Stimulated activated CD4-positive, alpha-beta T cell treated with anti-CD3 and anti-CD28 coated beads, TNF-alpha, amount 100 ng/mL, for 24 hours (primary cell): ENCODE results near the gene ABCB8.
A peak's percentile ranks its signal among the peaks of the same experiment; 100 is the strongest.
"Not testable (repeated sequence)": the region's sequence is repeated elsewhere in the genome, so short reads cannot be mapped to it uniquely, and the experiment has no call there.

Experiments used
- DNase-seq, 3 experiments: peaks; one replicate each; pipeline ENCODE4 v3.0.0-alpha.2; 2020; ENCODE audit warnings: low read depth in 3 of 3

The ABCB8 gene

GRCh38 chr7:151035026-151035717, 6.9 kb downstream of the ABCB8 start:
- no peak for DNase-seq

- no peak for DNase-seq
Observed at GRCh38 chr7:151035902-151036301, 7.7 kb downstream of the ABCB8 start.

DNA sequence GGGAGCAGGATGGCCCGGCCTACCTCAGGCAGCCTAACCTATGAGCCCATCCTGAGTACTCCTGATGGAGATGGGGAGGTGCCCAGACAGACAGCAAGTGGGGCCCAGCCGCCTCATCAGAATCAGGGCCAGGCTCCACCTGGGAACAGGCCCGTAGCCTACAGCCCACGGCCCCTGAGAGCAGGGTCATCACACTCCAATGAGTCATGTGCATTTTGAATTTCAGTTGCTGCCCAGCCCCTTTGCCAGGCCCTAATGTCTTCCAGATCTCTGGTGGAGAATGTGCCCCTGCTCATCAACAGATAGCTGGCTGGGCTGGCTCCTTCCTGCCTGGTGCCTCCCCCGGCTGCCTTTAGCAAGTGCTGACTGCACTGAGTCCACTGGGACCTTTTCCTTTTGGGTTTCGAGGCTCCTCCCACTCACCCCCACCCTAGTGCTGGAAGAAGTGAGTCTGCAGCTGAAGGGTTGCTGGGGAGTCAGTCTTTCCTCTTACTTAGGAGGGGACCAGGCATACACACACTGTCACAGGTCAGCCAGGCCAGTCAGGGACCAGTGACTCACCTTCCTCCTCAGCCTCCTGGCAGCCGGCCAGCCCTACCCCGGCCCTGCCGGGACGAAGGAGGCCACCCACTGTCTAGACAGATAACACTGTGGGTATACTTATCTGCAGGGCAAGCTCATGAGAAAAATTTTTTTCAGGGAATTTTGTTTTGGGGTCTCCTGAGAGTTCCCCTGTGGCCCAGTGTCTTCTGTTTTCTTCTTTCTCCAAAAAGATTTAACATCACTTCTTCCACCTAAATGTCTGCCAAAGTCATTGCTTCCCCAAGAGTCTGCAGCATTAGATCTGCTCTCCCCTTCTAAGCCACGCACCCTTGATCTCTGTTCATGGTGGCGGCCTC, 10.9 kb downstream of the ABCB8 start:
- DNase-seq: peak; percentile 56 to 87 (median 73)

DNA sequence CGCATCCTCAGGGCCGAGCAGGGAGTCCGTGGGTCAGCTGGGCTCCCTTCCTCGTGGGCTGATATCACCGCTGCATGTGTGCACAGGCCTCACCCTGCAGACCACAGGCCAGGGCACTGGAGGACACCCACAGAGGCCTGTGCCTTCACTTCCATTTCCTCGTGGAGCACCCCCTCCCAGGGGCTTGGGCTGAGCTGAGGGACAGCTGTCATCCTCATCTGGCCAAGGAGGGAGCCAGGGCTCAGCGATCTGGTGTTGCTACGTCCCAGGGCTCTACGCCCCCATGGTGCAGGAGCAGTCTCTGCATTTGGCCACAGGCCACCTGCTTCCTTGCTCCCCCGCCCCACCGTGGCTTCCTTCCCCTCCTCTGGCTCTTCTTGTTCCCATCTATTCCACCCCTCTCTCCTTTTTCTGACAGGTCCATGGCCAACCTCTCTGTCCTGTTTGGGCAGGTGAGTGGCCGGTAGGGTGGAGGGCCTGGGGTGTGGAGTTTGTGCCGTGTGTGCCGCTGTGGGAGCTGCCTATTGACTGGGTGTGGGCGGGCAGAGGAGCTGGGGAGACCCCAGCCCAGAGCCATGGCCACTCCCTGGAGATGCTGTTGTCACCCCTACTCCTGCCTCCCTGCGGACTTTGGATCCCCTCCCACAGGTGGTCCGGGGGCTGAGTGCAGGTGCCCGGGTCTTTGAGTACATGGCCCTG, 11.7 kb downstream of the ABCB8 start:
- DNase-seq: no peak

GRCh38 chr7:151040616-151041375, 12.5 kb downstream of the ABCB8 start:
- no peak for DNase-seq

DNA sequence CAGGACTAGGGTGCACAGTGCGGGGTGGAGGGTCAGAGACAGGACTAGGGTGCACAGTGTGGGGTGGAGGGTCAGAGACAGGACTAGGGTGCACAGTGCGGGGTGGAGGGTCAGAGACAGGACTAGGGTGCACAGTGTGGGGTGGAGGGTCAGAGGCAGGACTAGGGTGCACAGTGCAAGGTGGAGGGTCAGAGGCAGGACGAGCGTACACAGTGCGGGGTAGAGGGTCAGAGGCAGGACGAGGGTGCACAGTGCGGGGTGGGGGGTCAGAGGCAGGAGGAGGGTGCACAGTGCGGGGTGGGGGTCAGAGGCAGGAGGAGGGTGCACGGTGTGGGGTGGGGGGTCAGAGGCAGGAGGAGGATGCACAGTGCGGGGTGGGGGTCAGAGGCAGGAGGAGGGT, 15.2 kb downstream of the ABCB8 start:
- DNase-seq: not testable (repeated sequence)

DNA sequence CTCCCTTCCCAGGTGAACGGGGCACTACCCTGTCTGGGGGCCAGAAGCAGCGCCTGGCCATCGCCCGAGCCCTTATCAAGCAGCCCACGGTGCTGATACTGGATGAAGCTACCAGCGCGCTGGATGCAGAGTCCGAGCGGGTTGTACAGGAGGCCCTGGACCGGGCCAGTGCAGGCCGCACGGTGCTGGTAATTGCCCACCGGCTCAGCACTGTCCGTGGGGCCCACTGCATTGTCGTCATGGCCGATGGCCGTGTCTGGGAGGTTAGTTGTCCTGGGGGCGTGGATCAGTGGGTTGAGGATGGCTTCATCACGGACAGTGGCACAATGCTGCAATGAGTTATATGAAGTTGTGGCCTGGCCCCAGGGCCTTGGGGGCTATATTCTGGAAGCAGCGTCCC, 15.7 kb downstream of the ABCB8 start:
- no peak for DNase-seq

DNA sequence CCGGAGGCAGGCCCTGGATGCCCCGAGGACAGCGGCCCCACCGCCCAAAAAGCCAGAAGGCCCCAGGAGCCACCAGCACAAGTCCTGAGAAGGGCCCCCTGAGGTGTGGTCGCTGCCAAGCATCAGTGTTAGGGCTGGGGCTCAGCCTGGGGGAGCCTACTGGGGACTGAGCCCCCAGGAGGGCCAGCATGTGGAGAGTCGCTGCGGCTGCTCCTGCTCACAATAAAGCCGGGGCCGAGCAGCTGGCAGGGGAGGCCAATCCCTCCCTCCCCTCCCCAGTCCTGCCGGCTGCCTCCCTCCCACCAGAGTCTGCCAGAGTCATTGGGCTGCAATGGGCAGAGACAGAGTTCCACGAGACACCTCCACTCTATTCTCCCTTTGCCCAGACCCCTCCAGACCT, 17.0 kb downstream of the ABCB8 start:
- DNase-seq: no peak

- DNase-seq: no peak
Observed at GRCh38 chr7:151045967-151046366, 17.7 kb downstream of the ABCB8 start.

- DNase-seq: no peak
Observed at GRCh38 chr7:151046603-151047573, 18.6 kb downstream of the ABCB8 start.

DNA sequence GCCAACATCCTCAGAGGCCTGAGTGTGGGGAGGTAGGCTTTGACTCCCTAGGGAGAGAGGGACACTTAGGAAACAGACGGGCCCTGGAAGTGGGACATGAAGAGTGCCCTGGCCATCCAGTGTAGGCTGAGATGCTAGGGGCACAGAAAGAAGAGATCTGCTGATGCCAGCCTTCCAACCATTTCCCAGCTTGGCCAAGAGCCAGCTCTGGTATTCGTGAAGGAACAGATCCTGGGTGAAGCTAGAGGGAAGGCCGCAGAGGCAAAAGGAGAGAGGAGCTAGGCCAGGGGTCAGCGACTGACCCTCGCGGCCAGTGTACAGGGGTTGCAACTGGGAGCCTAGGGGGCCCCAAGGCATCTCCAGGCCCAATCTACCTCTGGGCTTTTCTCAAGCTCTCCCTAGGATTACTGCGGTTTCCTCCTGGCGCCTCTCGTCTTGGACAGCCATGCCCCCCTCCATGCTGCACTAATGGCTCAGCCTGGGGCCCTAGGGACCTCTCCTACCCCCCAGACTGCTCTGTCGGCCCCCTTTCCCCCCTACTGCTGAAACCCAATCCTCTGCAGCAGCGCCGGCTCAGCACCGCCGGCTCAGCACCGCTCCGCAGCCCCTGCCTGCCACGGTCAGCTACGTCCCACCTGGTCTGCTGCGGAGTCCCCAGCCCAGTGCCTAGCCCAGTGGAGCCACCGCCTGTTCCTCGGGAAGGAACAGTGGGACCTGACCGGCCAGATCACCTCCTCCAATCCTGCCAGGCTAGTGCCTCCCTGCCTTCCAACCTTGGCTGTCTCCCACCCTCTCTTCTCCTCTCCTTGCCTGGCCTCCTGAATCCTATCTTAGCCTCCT, 19.9 kb downstream of the ABCB8 start, which contains the start of gene ASIC3:
TSS of gene ASIC3 (plus strand) at position 556 of the 840 bp plus-strand sequence. CDS start 355 bp downstream, outside the sequence.
- DNase-seq: no peak

- DNase-seq: no peak
Observed at GRCh38 chr7:151048911-151049463, 20.7 kb downstream of the ABCB8 start.

DNA sequence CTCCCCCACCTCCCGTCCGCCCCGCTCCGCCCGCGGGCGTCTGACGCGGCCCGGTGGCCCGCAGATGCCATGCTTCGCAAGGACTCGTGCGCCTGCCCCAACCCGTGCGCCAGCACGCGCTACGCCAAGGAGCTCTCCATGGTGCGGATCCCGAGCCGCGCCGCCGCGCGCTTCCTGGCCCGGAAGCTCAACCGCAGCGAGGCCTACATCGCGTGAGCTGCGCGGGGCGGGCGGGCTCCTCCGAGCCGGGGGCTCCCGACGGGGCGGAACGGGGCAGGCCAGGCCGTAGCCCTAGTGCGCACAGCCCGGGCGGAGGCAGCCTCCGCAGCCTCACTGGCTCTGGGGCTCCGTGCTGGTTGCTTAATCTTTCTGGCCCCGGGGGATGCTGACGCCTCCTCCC, 22.9 kb downstream of the ABCB8 start:
- peak; percentile 25 to 51 (median 38) for DNase-seq

- no peak for DNase-seq
Observed at GRCh38 chr7:151053096-151053495, 24.8 kb downstream of the ABCB8 start.

GRCh38 chr7:151053751-151054150, 25.5 kb downstream of the ABCB8 start:
- no peak for DNase-seq

- DNase-seq: no peak
Observed at GRCh38 chr7:151056283-151056665, 28.0 kb downstream of the ABCB8 start.

- DNase-seq: no peak
Observed at GRCh38 chr7:151056666-151057505, 28.6 kb downstream of the ABCB8 start.

- DNase-seq: no peak
Observed at GRCh38 chr7:151057506-151057988, 29.3 kb downstream of the ABCB8 start, which contains the start of gene CDK5. Gene CDK5 (minus strand): TSS chr7:151057897. CDS start chr7:151057848, 49 bp downstream.
